Panc1 (cell line): Measurements from ENCODE around the gene STRIP1. TPM values are rescaled to one million over a fixed set of nuclear protein-coding genes. Genes with fewer than 3 reads are reported as not detected.

ENCODE experiments used
- ATAC-seq: fragments of 200-7000 bp; cut with Tn5 transposase; 2 replicates; pipeline ENCODE4 v1.9.1; 2020; ENCODE audit warnings: mild to moderate bottlenecking, moderate library complexity
- BruUV-seq: library from RNA; stranded (reverse); fragments of 400-500 nt; replicated peaks from 2 replicates; lab custom pipeline; 2021; lab: Mats Ljungman, UMichigan
- CTCF ChIA-PET: fragments of 300-600 bp; sonication (Branson Sonifier 250); formaldehyde crosslinking; loops from one replicate; lab custom pipeline; 2022; ENCODE audit warnings: antibody characterized with exemption; lab: Charles Lee
- POLR2A ChIA-PET: fragments of 300-600 bp; sonication (Branson Sonifier 250); formaldehyde crosslinking; loops from one replicate; lab custom pipeline; 2022; ENCODE audit warnings: antibody characterized with exemption; lab: Charles Lee
- DNase-seq: peaks from one replicate; pipeline ENCODE4 v3.0.0-alpha.2; 2010; ENCODE audit warnings: low read depth, low spot score
- H3K27ac ChIP-seq: 2 replicates; pipeline ENCODE4 v1.5.1; 2011; ENCODE audit warnings: mild to moderate bottlenecking, low read length, inconsistent platforms
- H3K27me3 ChIP-seq: fragments of 200-500 bp; sonication (Bioruptor generic); 2 replicates; pipeline ENCODE4 v1.6.0; 2014; ENCODE audit warnings: low read length, inconsistent platforms; ENCODE audit not compliant: control insufficient read depth, insufficient read depth
- H3K36me3 ChIP-seq: fragments of 200-500 bp; sonication (Bioruptor generic); 2 replicates; pipeline ENCODE4 v1.5.1; 2014; ENCODE audit warnings: inconsistent platforms, mild to moderate bottlenecking, low read length, moderate library complexity; ENCODE audit not compliant: control insufficient read depth, insufficient read depth
- H3K4me1 ChIP-seq: 2 replicates; pipeline ENCODE4 v1.5.1; 2011; ENCODE audit warnings: inconsistent platforms, mild to moderate bottlenecking, low read length, moderate library complexity; ENCODE audit not compliant: control insufficient read depth, insufficient read depth
- H3K4me3 ChIP-seq, 2 experiments: 2 replicates each; pipeline ENCODE4 v1.5.1; 2011 to 2012; ENCODE audit warnings: low read depth in 2 of 2, low read length in 2 of 2, mild to moderate bottlenecking in 2 of 2, inconsistent platforms in 1 of 2, moderate library complexity in 1 of 2
- H3K9me3 ChIP-seq: fragments of 200-500 bp; sonication (Bioruptor generic); 2 replicates; pipeline ENCODE4 v1.5.1; 2014; ENCODE audit warnings: low read depth, mild to moderate bottlenecking, inconsistent platforms, low read length, moderate library complexity; ENCODE audit not compliant: control insufficient read depth, insufficient read depth
- CTCF ChIP-seq: fragments of 450-650 bp; IDR thresholded peaks from 2 replicates; pipeline ENCODE4 v1.5.1; 2017; ENCODE audit warnings: mild to moderate bottlenecking
- POLR2AphosphoS5 ChIP-seq: IDR thresholded peaks from 2 replicates; pipeline ENCODE4 v1.6.1; 2012; ENCODE audit warnings: mild to moderate bottlenecking, low read depth, low read length, moderate library complexity
- REST ChIP-seq, 2 experiments: IDR thresholded peaks; 2 replicates each; pipeline ENCODE4 v1.6.1; 2011 to 2012; ENCODE audit warnings: low read depth in 2 of 2, control low read depth in 1 of 2, low read length in 1 of 2, mild to moderate bottlenecking in 1 of 2, moderate library complexity in 1 of 2; ENCODE audit not compliant: insufficient read depth in 1 of 2
- SIN3A ChIP-seq: IDR thresholded peaks from 2 replicates; pipeline ENCODE4 v1.6.1; 2012; ENCODE audit warnings: low read depth, mild to moderate bottlenecking, low read length, moderate library complexity, borderline replicate concordance; ENCODE audit not compliant: insufficient read depth
- TCF7L2 ChIP-seq: IDR thresholded peaks from 2 replicates; pipeline ENCODE4 v1.6.1; 2011; ENCODE audit warnings: mild to moderate bottlenecking, low read depth, low read length, inconsistent platforms
- in situ Hi-C: cut with HindIII; loops from 2 replicates; pipeline ENCODE4 v1.10.0; 2016; ENCODE audit warnings: low sequenced_read_pairs, low pct_unique_long_range_greater_than_20kb
- intact Hi-C: fragments of 100-400 bp; cut with micrococcal nuclease; formaldehyde crosslinking; loops from one replicate; pipeline ENCODE4 v1.10.0; 2022; ENCODE audit not compliant: unreplicated experiment
- total RNA-seq: library from RNA; stranded (reverse); gene quantifications from one replicate; pipeline ENCODE4 v1.2.1, GENCODE V29; 2021; ENCODE audit not compliant: unreplicated experiment

The STRIP1 gene
- total RNA-seq, 1 experiment from 2014 or later, result 26.1 TPM

- ChIA-PET CTCF (no interaction called here), POLR2A (no interaction called here)
- no TSS peak for BruUV-seq
- in situ Hi-C loops (no loop called here), intact Hi-C loops (no loop called here)
- Histone ChIP-seq H3K27me3 (no peaks in the 10 kb centered on the region), H3K27ac (peak overlapping the region; percentile 98), H3K4me3 (no peak overlapping the region), H3K4me1 (peaks cover 14% of the 10 kb centered on the region), H3K9me3 (no peaks in the 10 kb centered on the region), H3K36me3 (no peaks in the 10 kb centered on the region; the same call in none of the 2 replicates)
- DNase-seq, result no peak
- ATAC-seq, result no peak
- TF ChIP-seq SIN3A (no peak), TCF7L2 (no peak), POLR2AphosphoS5 (no peak), REST (IDR thresholded peaks at IDR 0.05; ENCODE audit: insufficient read depth in 1 of 2, low read depth in 2 of 2, low read length in 1 of 2) (no peak), CTCF (no peak)
These were observed 1.0 kb upstream of the STRIP1 start for GRCh38 chr1:110033421-110033820.

- H3K27me3 ChIP-seq, result no peaks in the 10 kb centered on the region
- BruUV-seq, result no TSS peak
- H3K36me3 ChIP-seq, result peaks cover 6% of the 10 kb centered on the region
- CTCF ChIA-PET, result no interaction called here
- no peak for DNase-seq
- H3K4me3 ChIP-seq, result peak overlapping the region; percentile 82 to 88
- H3K4me1 ChIP-seq, result peaks cover 14% of the 10 kb centered on the region
- POLR2A ChIA-PET, result interaction anchor here (0.6 kb wide), 2 partner anchors 102 to 176 kb away, joined by 5 read pairs; no protein-coding TSS in a partner anchor
- H3K9me3 ChIP-seq, result no peaks in the 10 kb centered on the region
- TF ChIP-seq TCF7L2 (0 out of 2 replicates have a peak, but pooled peaks have one; percentile 26), CTCF (no peak)
- intact Hi-C loops (no loop called here), in situ Hi-C loops (no loop called here)
- H3K27ac ChIP-seq, result peak overlapping the region; percentile 98
- ATAC-seq, result peak; percentile 2
These were observed 379 bp upstream of the STRIP1 start for GRCh38 chr1:110034040-110034450.
